H9 (cell line): Measurements from ENCODE around the gene EFS. TPM values are rescaled to one million over a fixed set of nuclear protein-coding genes. Genes with fewer than 3 reads are reported as not detected.

Source experiments
- DNase-seq: peaks from one replicate; pipeline ENCODE4 v3.0.0-alpha.2; 2017
- H2AFZ ChIP-seq: one replicate; pipeline ENCODE4 v1.6.1; 2013; ENCODE audit warnings: mild to moderate bottlenecking, low read length, control low read depth, moderate library complexity
- H2AK5ac ChIP-seq: 2 replicates; pipeline ENCODE4 v1.6.1; 2013; ENCODE audit warnings: low read length, control low read depth, mixed read lengths; ENCODE audit not compliant: insufficient read length
- H2BK120ac ChIP-seq: one replicate; pipeline ENCODE4 v1.6.1; 2013; ENCODE audit warnings: low read depth, mild to moderate bottlenecking, low read length, control low read depth, inconsistent platforms; ENCODE audit not compliant: poor library complexity, severe bottlenecking
- H2BK12ac ChIP-seq: 2 replicates; pipeline ENCODE4 v1.6.1; 2013; ENCODE audit warnings: low read length, control low read depth, mixed read lengths, low read depth; ENCODE audit not compliant: insufficient read length
- H2BK15ac ChIP-seq: 2 replicates; pipeline ENCODE4 v1.6.1; 2013; ENCODE audit warnings: low read depth, low read length, control low read depth
- H2BK20ac ChIP-seq: one replicate; pipeline ENCODE4 v1.6.1; 2013; ENCODE audit warnings: low read depth, mild to moderate bottlenecking, low read length, control low read depth, inconsistent platforms; ENCODE audit not compliant: poor library complexity, severe bottlenecking
- H2BK5ac ChIP-seq: 2 replicates; pipeline ENCODE4 v1.6.1; 2013; ENCODE audit warnings: low read length, control low read depth, mixed read lengths; ENCODE audit not compliant: insufficient read length
- H3K14ac ChIP-seq: 2 replicates; pipeline ENCODE4 v1.6.1; 2013; ENCODE audit warnings: low read length, control low read depth; ENCODE audit not compliant: insufficient read depth
- H3K18ac ChIP-seq: 2 replicates; pipeline ENCODE4 v1.6.1; 2013; ENCODE audit warnings: low read depth, mild to moderate bottlenecking, mixed read lengths, low read length, control low read depth; ENCODE audit not compliant: insufficient read length
- H3K23ac ChIP-seq: 2 replicates; pipeline ENCODE4 v1.6.1; 2013; ENCODE audit warnings: low read length, control low read depth, mixed read lengths, low read depth; ENCODE audit not compliant: insufficient read length
- H3K23me2 ChIP-seq: 2 replicates; pipeline ENCODE4 v1.6.1; 2013; ENCODE audit warnings: low read depth, mild to moderate bottlenecking, mixed read lengths, low read length, control low read depth; ENCODE audit not compliant: insufficient read length, poor library complexity, severe bottlenecking
- H3K27ac ChIP-seq: 2 replicates; pipeline ENCODE4 v1.5.1; 2013; ENCODE audit warnings: low read length, control low read depth, mixed read lengths, low read depth; ENCODE audit not compliant: insufficient read length
- H3K27me3 ChIP-seq: 2 replicates; pipeline ENCODE4 v1.6.1; 2013; ENCODE audit warnings: low read length, control low read depth, inconsistent platforms; ENCODE audit not compliant: insufficient read depth
- H3K4ac ChIP-seq: 2 replicates; pipeline ENCODE4 v1.6.1; 2013; ENCODE audit warnings: low read depth, mild to moderate bottlenecking, control low read depth, inconsistent platforms, low read length, moderate library complexity
- H3K4me1 ChIP-seq: 2 replicates; pipeline ENCODE4 v1.6.1; 2013; ENCODE audit warnings: low read length, control low read depth, inconsistent platforms; ENCODE audit not compliant: insufficient read depth
- H3K4me2 ChIP-seq: 2 replicates; pipeline ENCODE4 v1.6.1; 2013; ENCODE audit warnings: low read length, control low read depth, mixed read lengths; ENCODE audit not compliant: insufficient read length, insufficient read depth
- H3K56ac ChIP-seq: 2 replicates; pipeline ENCODE4 v1.6.1; 2013; ENCODE audit warnings: low read depth, mild to moderate bottlenecking, mixed read lengths, low read length, control low read depth; ENCODE audit not compliant: insufficient read length
- H3K79me1 ChIP-seq: 2 replicates; pipeline ENCODE4 v1.6.1; 2013; ENCODE audit warnings: low read depth, mild to moderate bottlenecking, moderate library complexity, low read length, control low read depth, inconsistent platforms; ENCODE audit not compliant: insufficient read depth, poor library complexity, severe bottlenecking
- H3K79me2 ChIP-seq: 2 replicates; pipeline ENCODE4 v1.6.1; 2013; ENCODE audit warnings: low read length, control low read depth, inconsistent platforms; ENCODE audit not compliant: insufficient read depth
- H3K9ac ChIP-seq: 2 replicates; pipeline ENCODE4 v1.6.1; 2013; ENCODE audit warnings: low read length, control low read depth, mixed read lengths; ENCODE audit not compliant: insufficient read length; ENCODE audit errors: extremely low read depth
- H3K9me3 ChIP-seq: one replicate; pipeline ENCODE4 v1.6.1; 2013; ENCODE audit warnings: low read depth, low read length, inconsistent platforms; ENCODE audit not compliant: control insufficient read depth
- H3T11ph ChIP-seq: one replicate; pipeline ENCODE4 v1.6.1; 2013; ENCODE audit warnings: mild to moderate bottlenecking, low read length, control low read depth, inconsistent platforms
- H4K20me1 ChIP-seq: one replicate; pipeline ENCODE4 v1.6.1; 2013; ENCODE audit not compliant: control insufficient read depth, insufficient read length, insufficient read depth
- H4K5ac ChIP-seq: 2 replicates; pipeline ENCODE4 v1.6.1; 2013; ENCODE audit warnings: low read depth, mild to moderate bottlenecking, mixed read lengths, low read length, control low read depth; ENCODE audit not compliant: insufficient read length
- H4K8ac ChIP-seq: replicated peaks from 2 replicates; pipeline ENCODE4 v1.6.1; 2013; ENCODE audit warnings: low read length, control low read depth, mixed read lengths, low read depth; ENCODE audit not compliant: insufficient read length
- H4K91ac ChIP-seq: 2 replicates; pipeline ENCODE4 v1.6.1; 2013; ENCODE audit warnings: low read depth, mild to moderate bottlenecking, moderate library complexity, mixed read lengths, low read length, control low read depth; ENCODE audit not compliant: insufficient read length
- H3K27ac Mint-ChIP-seq, 3 experiments: 2 replicates in 2 of 3; 3 replicates in 1 of 3; pipeline ENCODE4 v1.8.0; 2020 to 2021; ENCODE audit warnings: mixed read lengths in 3 of 3, mild to moderate bottlenecking in 1 of 3, moderate library complexity in 1 of 3
- H3K27me3 Mint-ChIP-seq: 2 replicates; pipeline ENCODE4 v1.8.0; 2021; ENCODE audit warnings: low read depth, mild to moderate bottlenecking, moderate library complexity, mixed read lengths
- H3K36me3 Mint-ChIP-seq, 3 experiments: 2 replicates in 2 of 3; 3 replicates in 1 of 3; pipeline ENCODE4 v1.8.0; 2020 to 2021; ENCODE audit warnings: low read depth in 3 of 3, mixed read lengths in 3 of 3; ENCODE audit not compliant: insufficient read depth in 1 of 3
- H3K4me1 Mint-ChIP-seq, 2 experiments: 2 replicates each; pipeline ENCODE4 v1.8.0; 2020; ENCODE audit warnings: mixed read lengths in 2 of 2
- H3K4me3 Mint-ChIP-seq, 2 experiments: 2 replicates in 1 of 2; 3 replicates in 1 of 2; pipeline ENCODE4 v1.8.0; 2020 to 2021; ENCODE audit warnings: mild to moderate bottlenecking in 2 of 2, mixed read lengths in 2 of 2, moderate library complexity in 1 of 2
- H3K9me3 Mint-ChIP-seq, 2 experiments: 2 replicates in 1 of 2; 3 replicates in 1 of 2; pipeline ENCODE4 v1.8.0; 2020; ENCODE audit warnings: mild to moderate bottlenecking in 2 of 2, mixed read lengths in 2 of 2, moderate library complexity in 1 of 2
- CTCF ChIP-seq: fragments of 200-600 bp; sonication (generic); conservative IDR thresholded peaks from 3 replicates; pipeline ENCODE4 v1.8.0; 2021; ENCODE audit warnings: antibody characterized with exemption, mild to moderate bottlenecking
- WGBS: extraction: QIAGEN DNeasy Blood & Tissue Kit; methylation state at CpG from one replicate; pipeline ENCODE4 v1.1.7; 2013; ENCODE audit warnings: missing lambda C conversion rate, low lambda C conversion rate, mixed read lengths; ENCODE audit not compliant: insufficient read length; ENCODE audit errors: extremely low coverage; 5-methylcytosine and 5-hydroxymethylcytosine counted together
- total RNA-seq: library from RNA; stranded (reverse); gene quantifications from 2 replicates; pipeline ENCODE4 v1.2.1, GENCODE V29; 2021

EFS gene
- total RNA-seq, 1 experiment from 2014 or later = 32.1 TPM

- TF ChIP-seq CTCF = no peak
- H4K20me1 ChIP-seq = no peaks in the 10 kb centered on the region
- no peaks in the 10 kb centered on the region for H3K9me3 ChIP-seq
- peaks cover 52% of the 10 kb centered on the region for H3K27me3 Mint-ChIP-seq
- no peaks in the 10 kb centered on the region for H3K79me1 ChIP-seq
- H3K4me1 ChIP-seq = no peaks in the 10 kb centered on the region
- no peak overlapping the region for H4K91ac ChIP-seq
- no peaks in the 10 kb centered on the region for H3K27me3 ChIP-seq
- H3K36me3 Mint-ChIP-seq = no peaks in the 10 kb centered on the region
- H2BK5ac ChIP-seq = no peak overlapping the region
- peaks cover 15 to 17% of the 10 kb centered on the region in 2 experiments for H3K4me1 Mint-ChIP-seq
- H2BK12ac ChIP-seq = no peak overlapping the region
- no peaks in the 10 kb centered on the region for H3K79me2 ChIP-seq
- no peak overlapping the region for H2BK15ac ChIP-seq
- H3T11ph ChIP-seq = no peak overlapping the region
- H2AFZ ChIP-seq = no peak overlapping the region
- no peak overlapping the region for H4K8ac ChIP-seq
- no peak overlapping the region for H3K23ac ChIP-seq
- H4K5ac ChIP-seq = no peak overlapping the region
- H3K4me3 Mint-ChIP-seq = no peak overlapping the region
- DNase-seq = no peak
- H3K9ac ChIP-seq = no peak overlapping the region
- H3K27ac Mint-ChIP-seq = no peak overlapping the region
- no peak overlapping the region for H3K18ac ChIP-seq
- no peak overlapping the region for H3K56ac ChIP-seq
- no peak overlapping the region for H2BK120ac ChIP-seq
- no peak overlapping the region for H2BK20ac ChIP-seq
- no peak overlapping the region for H3K27ac ChIP-seq
- H2AK5ac ChIP-seq = no peak overlapping the region
- no peaks in the 10 kb centered on the region for H3K23me2 ChIP-seq
- H3K4ac ChIP-seq = no peak overlapping the region
- WGBS = no CpG with 5 or more reads among the region's 5 CpGs
- no peak overlapping the region for H3K14ac ChIP-seq
- H3K4me2 ChIP-seq = no peak overlapping the region
- H3K9me3 Mint-ChIP-seq = no peaks in the 10 kb centered on the region
Observed at GRCh38 chr14:23408307-23408630, 43.3 kb upstream of the EFS start.
